ES-I3 (cell line): ENCODE measurements around the gene TRIM26.
"Not testable (repeated sequence)": the region's sequence is repeated elsewhere in the genome, so short reads cannot be mapped to it uniquely, and the experiment has no call there.

Experiments
- H3K36me3 ChIP-seq: 2 replicates; pipeline ENCODE4 v1.6.1; 2013; ENCODE audit warnings: mild to moderate bottlenecking, low read length, control low read depth, moderate library complexity; ENCODE audit not compliant: insufficient read depth
- H3K4me1 ChIP-seq: 2 replicates; pipeline ENCODE4 v1.6.1; 2013; ENCODE audit warnings: mild to moderate bottlenecking, control low read depth, low read length; ENCODE audit not compliant: insufficient read depth
- H3K9ac ChIP-seq: 2 replicates; pipeline ENCODE4 v1.6.1; 2013; ENCODE audit warnings: low read depth, mild to moderate bottlenecking, low read length, moderate library complexity
- H3K9me3 ChIP-seq: 2 replicates; pipeline ENCODE4 v1.6.1; 2013; ENCODE audit warnings: mild to moderate bottlenecking, low read length, moderate library complexity; ENCODE audit not compliant: control insufficient read depth, insufficient read depth

TRIM26 gene

DNA sequence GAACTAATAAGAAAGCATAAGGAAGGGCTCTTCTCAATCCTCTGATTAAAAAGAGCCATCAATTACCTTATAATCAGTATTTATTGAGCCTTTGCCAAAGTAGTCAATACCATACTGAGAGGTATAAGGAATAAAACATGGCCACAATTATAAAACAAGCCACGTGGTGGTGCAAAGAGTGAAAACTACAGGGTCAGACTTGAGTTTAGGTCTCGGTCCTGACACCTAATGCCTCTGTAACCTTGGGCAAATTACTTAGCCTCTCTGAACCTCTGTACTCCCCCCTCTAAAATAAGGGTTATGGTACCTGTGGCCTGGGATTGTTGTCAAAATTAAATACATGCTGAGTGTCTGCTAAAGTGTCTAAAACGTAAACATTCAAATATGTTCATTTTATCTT lies 64.0 kb downstream of the TRIM26 start:
- H3K9me3 ChIP-seq: no peaks in the 10 kb centered on the region
- no peaks in the 10 kb centered on the region for H3K36me3 ChIP-seq
- H3K4me1 ChIP-seq: no peaks in the 10 kb centered on the region; the same call in 1 of the 2 replicates

DNA sequence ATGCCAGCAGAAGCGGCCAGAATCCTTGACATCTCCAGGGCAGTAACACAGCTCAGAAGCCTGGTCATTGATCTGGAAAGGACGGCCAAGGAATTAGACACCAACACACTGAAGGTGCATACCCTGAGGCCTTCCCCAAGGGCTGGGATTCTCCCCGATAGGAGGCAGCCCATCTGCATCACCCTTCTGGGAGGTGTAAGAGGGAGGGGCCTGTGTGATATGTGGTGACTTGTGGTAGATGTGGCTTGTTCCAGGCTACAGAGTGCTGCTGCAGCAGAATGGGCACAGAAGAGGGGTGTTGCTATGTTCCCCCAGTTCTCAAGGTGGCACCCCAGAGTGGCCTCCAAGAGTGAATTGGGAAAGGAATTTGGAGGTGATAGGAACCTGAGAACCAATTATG lies 66.1 kb downstream of the TRIM26 start:
- Histone ChIP-seq H3K9me3 (no peaks in the 10 kb centered on the region), H3K9ac (no peak overlapping the region), H3K4me1 (no peaks in the 10 kb centered on the region), H3K36me3 (no peaks in the 10 kb centered on the region)

More for the DNA sequence above, 64.0 kb downstream of the TRIM26 start:
- H3K9ac ChIP-seq: no peak overlapping the region

DNA sequence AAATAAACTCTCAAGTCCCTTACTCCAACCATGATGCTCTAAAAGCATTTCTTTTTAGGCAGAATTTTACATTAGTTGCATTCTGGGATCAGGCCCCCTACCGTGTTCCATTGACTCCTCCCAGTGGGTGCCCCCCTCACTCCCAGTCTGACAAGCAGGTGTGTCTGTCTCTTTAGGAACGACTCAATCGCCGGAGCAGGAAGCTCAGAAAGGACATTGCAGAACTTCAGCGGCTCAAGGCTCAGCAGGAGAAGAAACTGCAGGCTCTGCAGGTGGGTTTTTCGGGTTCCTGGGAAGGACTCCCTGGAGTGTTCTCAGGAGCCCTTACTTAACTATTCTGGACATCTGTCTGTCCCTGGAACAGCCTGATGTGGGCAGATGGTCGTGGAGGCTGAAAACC lies 67.4 kb downstream of the TRIM26 start:
- Histone ChIP-seq H3K9me3 (no peaks in the 10 kb centered on the region), H3K36me3 (no peaks in the 10 kb centered on the region), H3K9ac (no peak overlapping the region), H3K4me1 (no peaks in the 10 kb centered on the region)

DNA sequence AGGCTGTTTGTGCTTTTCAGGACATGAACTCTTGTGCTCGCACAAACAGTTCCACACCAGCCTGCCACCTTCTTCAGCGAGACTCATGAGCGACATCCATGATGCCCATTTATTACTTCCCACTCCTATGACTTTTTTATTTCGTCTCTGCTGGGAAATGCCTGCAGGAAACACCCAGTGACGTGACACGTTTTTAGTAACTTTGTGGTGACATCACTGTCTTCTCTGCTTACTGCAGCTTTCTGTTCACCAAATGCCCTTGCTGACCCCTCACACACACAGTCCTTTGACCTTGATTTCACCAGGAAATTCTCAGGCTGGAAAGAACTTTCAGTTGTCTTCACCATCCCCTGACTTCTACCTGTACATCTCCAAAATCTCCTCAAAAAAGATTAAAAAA lies 68.4 kb downstream of the TRIM26 start:
- no peaks in the 10 kb centered on the region for H3K4me1 ChIP-seq
- H3K9ac ChIP-seq: no peak overlapping the region
- no peaks in the 10 kb centered on the region for H3K36me3 ChIP-seq
- no peaks in the 10 kb centered on the region for H3K9me3 ChIP-seq

DNA sequence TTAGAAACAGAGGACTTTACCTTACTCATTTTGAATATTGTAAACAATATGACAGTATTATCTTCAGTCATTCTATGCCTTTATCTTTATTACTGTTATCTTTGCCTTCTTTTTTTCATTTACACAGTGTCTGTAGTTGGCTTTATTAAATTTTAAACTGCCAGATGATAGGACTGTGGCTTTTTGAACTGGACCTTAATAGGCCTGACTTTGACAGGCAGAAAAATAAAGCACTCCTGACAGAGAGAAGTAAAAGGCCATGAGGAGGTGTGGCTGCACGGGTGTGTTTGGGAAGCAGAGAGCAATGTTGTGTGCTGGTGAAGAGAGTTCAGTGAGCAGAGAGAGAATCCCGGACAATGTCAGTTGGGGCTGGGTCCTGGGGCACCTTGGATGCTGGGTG lies 69.4 kb downstream of the TRIM26 start:
- Histone ChIP-seq H3K9ac (no peak overlapping the region), H3K4me1 (no peaks in the 10 kb centered on the region), H3K36me3 (no peaks in the 10 kb centered on the region), H3K9me3 (no peaks in the 10 kb centered on the region)

DNA sequence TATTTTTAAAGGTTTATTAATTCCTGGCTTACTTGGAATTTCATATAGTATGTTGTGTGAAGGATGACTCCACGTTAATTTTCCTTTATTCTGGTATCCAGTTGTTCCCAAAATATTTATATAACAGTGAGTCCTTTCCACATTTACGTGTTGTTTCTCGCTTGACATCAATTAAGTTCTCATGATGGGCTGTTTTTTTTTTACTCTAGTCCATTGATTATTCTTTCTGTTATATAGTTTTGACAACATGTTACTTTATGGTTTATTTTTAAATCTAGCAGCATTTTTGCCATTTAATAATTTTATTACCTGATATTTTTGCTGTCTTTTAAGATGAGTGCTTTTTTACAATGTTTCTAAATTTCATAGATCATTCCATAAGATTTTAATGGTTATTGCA lies 70.5 kb downstream of the TRIM26 start:
- no peaks in the 10 kb centered on the region for H3K9me3 ChIP-seq
- H3K4me1 ChIP-seq: no peaks in the 10 kb centered on the region
- H3K9ac ChIP-seq: no peak overlapping the region
- H3K36me3 ChIP-seq: no peaks in the 10 kb centered on the region

DNA sequence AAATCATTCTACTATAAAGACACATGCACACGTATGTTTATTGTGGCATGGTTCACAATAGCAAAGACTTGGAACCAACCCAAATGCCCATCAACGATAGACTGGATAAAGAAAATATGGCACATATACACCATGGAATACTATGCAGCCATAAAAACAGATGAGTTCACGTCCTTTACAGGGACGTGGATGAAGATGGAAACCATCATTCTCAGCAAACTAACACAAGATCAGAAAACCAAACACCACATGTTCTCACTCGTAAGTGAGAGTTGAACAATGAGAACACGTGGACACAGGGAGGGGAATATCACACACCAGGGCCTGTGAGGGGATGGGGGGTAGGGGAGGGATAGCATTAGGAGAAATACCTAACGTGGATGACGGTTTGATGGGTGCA lies 73.0 kb downstream of the TRIM26 start:
- H3K9me3 ChIP-seq, H3K9ac ChIP-seq, H3K4me1 ChIP-seq, H3K36me3 ChIP-seq: not testable (repeated sequence)

DNA sequence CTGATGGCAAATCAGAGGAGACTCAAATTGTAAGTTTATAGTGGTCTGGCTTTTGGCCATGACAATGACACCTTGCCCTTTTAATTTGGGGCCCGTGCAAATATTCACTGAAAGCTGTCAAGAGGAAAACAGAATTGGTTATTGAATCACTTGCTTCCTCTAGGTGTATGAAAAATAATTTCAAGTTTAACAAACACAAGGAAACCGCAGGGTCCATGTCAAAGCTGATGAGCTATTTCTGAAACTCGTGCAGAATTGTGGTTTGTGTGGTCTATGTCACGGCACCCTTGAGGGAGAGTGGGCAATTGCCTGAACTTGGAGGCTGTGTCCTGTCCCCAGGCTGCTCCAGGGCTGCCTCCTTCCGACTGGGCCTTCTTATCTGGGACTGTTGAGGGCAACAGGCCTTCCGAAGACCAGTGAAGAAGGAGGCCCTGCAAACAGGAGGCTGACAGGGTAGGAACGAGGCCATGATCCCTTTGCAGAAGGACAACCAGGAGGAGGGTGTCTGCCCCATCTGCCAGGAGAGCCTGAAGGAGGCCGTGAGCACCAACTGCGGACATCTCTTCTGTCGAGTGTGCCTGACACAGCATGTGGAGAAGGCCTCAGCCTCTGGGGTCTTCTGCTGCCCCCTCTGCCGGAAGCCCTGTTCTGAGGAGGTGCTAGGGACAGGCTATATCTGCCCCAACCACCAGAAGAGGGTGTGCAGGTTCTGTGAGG lies 76.5 kb downstream of the TRIM26 start:
- no peaks in the 10 kb centered on the region for H3K36me3 ChIP-seq
- no peak overlapping the region for H3K9ac ChIP-seq
- no peaks in the 10 kb centered on the region for H3K4me1 ChIP-seq
- no peaks in the 10 kb centered on the region for H3K9me3 ChIP-seq

DNA sequence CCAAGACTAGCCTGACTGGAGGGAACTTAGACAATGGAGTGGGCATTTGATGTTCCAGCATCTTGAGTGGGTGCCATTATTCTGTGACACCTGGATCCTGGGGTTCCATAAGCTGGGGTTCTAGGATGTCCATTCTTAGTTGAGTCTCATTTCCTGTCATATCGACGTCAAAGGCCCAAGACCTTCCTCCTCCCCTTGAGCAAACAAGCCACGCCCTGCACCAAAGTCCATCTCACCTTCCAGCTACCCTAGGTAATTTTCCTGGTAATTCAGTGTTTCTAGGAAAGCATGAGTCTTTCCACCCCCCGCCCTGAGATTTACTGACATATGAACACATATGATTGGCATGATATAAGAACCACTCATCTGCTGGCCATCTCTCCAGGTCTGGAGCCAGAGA lies 77.4 kb downstream of the TRIM26 start, which contains the start of gene TRIM40:
TRIM40 (plus strand) TSS at position 384 of the 400 bp plus-strand sequence. CDS start 897 bp downstream, outside the sequence.
- Histone ChIP-seq H3K9ac (no peak within 1 kb of the TSS), H3K4me1 (no peaks in the 10 kb centered on the region), H3K9me3 (no peaks in the 10 kb centered on the region), H3K36me3 (no peaks in the 10 kb centered on the region)

DNA sequence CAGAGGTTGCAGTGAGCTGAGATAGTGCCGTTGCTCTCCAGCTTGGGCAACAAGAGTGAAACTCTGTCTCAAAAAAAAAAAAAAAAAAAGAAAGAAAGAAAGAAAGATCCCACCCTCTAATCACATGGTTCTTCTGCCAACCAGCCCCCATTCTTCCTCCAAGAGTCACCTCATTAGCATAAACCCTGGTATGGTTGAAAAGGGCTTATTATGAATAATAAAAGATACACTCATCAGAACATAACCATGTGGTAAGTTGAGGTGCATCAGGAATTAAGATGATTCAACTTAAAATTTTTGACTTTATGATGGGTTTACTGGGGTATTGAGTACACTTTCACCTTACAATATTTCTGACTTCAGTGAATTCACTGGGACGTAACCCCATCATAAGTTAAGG lies 78.1 kb downstream of the TRIM26 start:
- Histone ChIP-seq H3K9ac (no peak overlapping the region), H3K9me3 (no peaks in the 10 kb centered on the region), H3K36me3 (no peaks in the 10 kb centered on the region), H3K4me1 (no peaks in the 10 kb centered on the region)
